Left kidney (tissue), 8 donors: ENCODE data around the gene XRCC1. TPM values are rescaled to one million over a fixed set of nuclear protein-coding genes. Genes with fewer than 3 reads are reported as not detected.
A peak's percentile ranks its signal among the peaks of the same experiment; 100 is the strongest.

Experiments
- DNase-seq: peaks from one replicate; pipeline ENCODE4 v3.0.0-alpha.2; 2013
- long read RNA-seq, 8 donors: transcript quantifications; one replicate each; lab custom pipeline, GENCODE V29; 2026
- polyA plus RNA-seq: library from polyadenylated mRNA; unstranded; fragments of 120-200 nt; gene quantifications from one replicate; pipeline ENCODE4 v1.2.1, GENCODE V29; 2013; ENCODE audit not compliant: insufficient read length

Gene XRCC1
- polyA plus RNA-seq, result 58.6 TPM
- long read RNA-seq, donor 1, partial matches to known transcripts, result 0 of 5 reads
- long read RNA-seq, donor 1, other reads (novel, unspliced or antisense), result 0 of 5 reads
- long read RNA-seq, donor 2, partial matches to known transcripts, result 13 of 15 reads
- long read RNA-seq, donor 2, other reads (novel, unspliced or antisense), result 0 of 15 reads
- long read RNA-seq, donor 3, partial matches to known transcripts, result 24 of 32 reads
- long read RNA-seq, donor 3, other reads (novel, unspliced or antisense), result 6 of 32 reads
- long read RNA-seq, donor 4, result 0 reads
- long read RNA-seq, donor 5, transcript XRCC1-201 (17 exons, 2,802 nt), result major isoform, 10 of 34 reads
- long read RNA-seq, donor 5, partial matches to known transcripts, result 23 of 34 reads
- long read RNA-seq, donor 5, other reads (novel, unspliced or antisense), result 0 of 34 reads
- long read RNA-seq, donor 6, transcript XRCC1-201 (17 exons, 2,802 nt), result major isoform, 5 of 73 reads
- long read RNA-seq, donor 6, partial matches to known transcripts, result 62 of 73 reads
- long read RNA-seq, donor 6, other reads (novel, unspliced or antisense), result 5 of 73 reads
- long read RNA-seq, donor 7, partial matches to known transcripts, result 12 of 19 reads
- long read RNA-seq, donor 7, other reads (novel, unspliced or antisense), result 0 of 19 reads
- long read RNA-seq, donor 8, partial matches to known transcripts, result 0 of 3 reads
- long read RNA-seq, donor 8, other reads (novel, unspliced or antisense), result 0 of 3 reads

GRCh38 chr19:43575156-43575950, at the start of gene XRCC1, which contains the start of gene PINLYP:
Gene XRCC1 (minus strand): TSS chr19:43575527. CDS start chr19:43575458, 69 bp downstream.
Gene PINLYP (plus strand): TSS chr19:43575801. CDS start chr19:43577192, 1,391 bp downstream.
- peak; percentile 99 for DNase-seq

GRCh38 chr19:43624933-43625332, 49.6 kb upstream of the XRCC1 start:
- DNase-seq, result no peak

- no peak for DNase-seq
These were observed 48.8 kb upstream of the XRCC1 start for GRCh38 chr19:43623889-43624670.

GRCh38 chr19:43622956-43623355, 47.6 kb upstream of the XRCC1 start:
- no peak for DNase-seq

- DNase-seq, result no peak
These were observed 46.7 kb upstream of the XRCC1 start for GRCh38 chr19:43622070-43622469.

- DNase-seq, result no peak
These were observed 45.0 kb upstream of the XRCC1 start for GRCh38 chr19:43620061-43621001.

GRCh38 chr19:43619262-43620060, 44.1 kb upstream of the XRCC1 start, which contains the start of gene ZNF428:
Gene ZNF428 (minus strand): TSS chr19:43619629. CDS start chr19:43614304, 5,325 bp downstream.
- DNase-seq, result peak; percentile 89

- DNase-seq, result peak; percentile 57
These were observed 43.6 kb upstream of the XRCC1 start for GRCh38 chr19:43618921-43619261.

- DNase-seq, result no peak
These were observed 41.6 kb upstream of the XRCC1 start for GRCh38 chr19:43616954-43617353.

- DNase-seq, result no peak
These were observed 41.0 kb upstream of the XRCC1 start for GRCh38 chr19:43616306-43616705.

- no peak for DNase-seq
These were observed 37.0 kb upstream of the XRCC1 start for GRCh38 chr19:43612374-43612773.

GRCh38 chr19:43611788-43612187, 36.5 kb upstream of the XRCC1 start, which contains the start of gene SRRM5:
Gene SRRM5 (plus strand): TSS chr19:43612088. CDS start chr19:43612122, 34 bp downstream.
- DNase-seq, result no peak

- DNase-seq, result no peak
These were observed 35.2 kb upstream of the XRCC1 start for GRCh38 chr19:43610493-43610892.

- DNase-seq, result no peak
These were observed 34.5 kb upstream of the XRCC1 start for GRCh38 chr19:43609872-43610271.

- no peak for DNase-seq
These were observed 32.2 kb upstream of the XRCC1 start for GRCh38 chr19:43607238-43608205.

- DNase-seq, result no peak
These were observed 31.4 kb upstream of the XRCC1 start for GRCh38 chr19:43606569-43607229.

- no peak for DNase-seq
These were observed 30.7 kb upstream of the XRCC1 start for GRCh38 chr19:43605875-43606568.
